H1 (cell line): ENCODE measurements around the gene MYOT. TPM values are rescaled to one million over a fixed set of nuclear protein-coding genes. Genes with fewer than 3 reads are reported as not detected.

ENCODE experiments used
- CHD7 ChIP-seq: fragments of 300-600 bp; sonication (generic); IDR thresholded peaks from 2 replicates; pipeline ENCODE4 v1.7.1; 2012; ENCODE audit warnings: low read length, moderate library complexity, mild to moderate bottlenecking, inconsistent platforms; ENCODE audit not compliant: insufficient replicate concordance
- EP300 ChIP-seq, 2 experiments: IDR thresholded peaks; 1 replicate in 1 of 2; 2 replicates in 1 of 2; pipeline ENCODE4 v1.6.1; 2011 to 2012; ENCODE audit warnings: low read depth in 2 of 2, low read length in 2 of 2, mild to moderate bottlenecking in 2 of 2, borderline replicate concordance in 1 of 2, inconsistent platforms in 1 of 2, moderate library complexity in 1 of 2
- EZH2 ChIP-seq: fragments of 200-600 bp; sonication (generic); IDR thresholded peaks from 2 replicates; pipeline ENCODE4 v1.7.1; 2012; ENCODE audit warnings: low read depth, mild to moderate bottlenecking, moderate library complexity, low read length, inconsistent platforms; ENCODE audit not compliant: severe bottlenecking
- KDM1A ChIP-seq: fragments of 200-600, 300-600 bp; sonication (generic); IDR thresholded peaks from 2 replicates; pipeline ENCODE4 v1.7.1; 2016; ENCODE audit warnings: mild to moderate bottlenecking, low read length, borderline replicate concordance
- NRF1 ChIP-seq: IDR thresholded peaks from 2 replicates; pipeline ENCODE4 v1.6.1; 2011; ENCODE audit warnings: mild to moderate bottlenecking, low read depth, low read length, improper control_type of control experiment
- POLR2A ChIP-seq, 2 experiments: IDR thresholded peaks; 1 replicate in 1 of 2; 2 replicates in 1 of 2; pipeline ENCODE4 v1.6.1; 2011; ENCODE audit warnings: low read depth in 2 of 2, low read length in 2 of 2, mild to moderate bottlenecking in 2 of 2; ENCODE audit errors: control extremely low read depth in 1 of 2
- SP1 ChIP-seq: IDR thresholded peaks from 2 replicates; pipeline ENCODE4 v1.6.1; 2011; ENCODE audit warnings: low read depth, low read length
- SP2 ChIP-seq: IDR thresholded peaks from 2 replicates; pipeline ENCODE4 v1.6.1; 2012; ENCODE audit warnings: mild to moderate bottlenecking, low read length, inconsistent platforms
- TCF12 ChIP-seq: IDR thresholded peaks from 2 replicates; pipeline ENCODE4 v1.6.1; 2011; ENCODE audit warnings: low read depth, mild to moderate bottlenecking, low read length
- polyA plus RNA-seq, 7 experiments: library from polyadenylated mRNA; depleted of rRNA in 3 of 7; stranded (reverse) in 5 of 7; unstranded in 2 of 7; fragments of >200 nt in 5 of 7; fragments of 200-250 nt in 2 of 7; gene quantifications; 1 replicate in 5 of 7; 2 replicates in 1 of 7; 4 replicates in 1 of 7; pipeline versions ENCODE4 v1.2.1 to v1.2.3, GENCODE V29; 2011 to 2013; ENCODE audit warnings: missing spikeins in 2 of 7, mixed read lengths in 2 of 7
- total RNA-seq: library from RNA; stranded (reverse); fragmentation: NEBNext Ultra II Directional; extraction: Animal tissue kit (Norgen Biotek cat#: 25700); gene quantifications from 2 replicates; pipeline ENCODE4 v1.2.1, GENCODE V29; 2021
- TF ChIP-seq, protein P1 (sequence below), 3 experiments: IDR thresholded peaks; 1 replicate in 2 of 3; 2 replicates in 1 of 3; pipeline versions ENCODE4 v1.5.1 to v1.6.1; 2011; ENCODE audit warnings: low read length in 3 of 3, mild to moderate bottlenecking in 3 of 3, inconsistent platforms in 2 of 3, low read depth in 1 of 3, moderate library complexity in 1 of 3; ENCODE audit not compliant: insufficient read depth in 1 of 3; ENCODE audit errors: control extremely low read depth in 1 of 3

MYOT gene
- total and polyA plus RNA-seq, 2 of the 8 experiments (the other 6 are each of a cell fraction or from before 2014, with no cell fraction given): not detected

DNA sequence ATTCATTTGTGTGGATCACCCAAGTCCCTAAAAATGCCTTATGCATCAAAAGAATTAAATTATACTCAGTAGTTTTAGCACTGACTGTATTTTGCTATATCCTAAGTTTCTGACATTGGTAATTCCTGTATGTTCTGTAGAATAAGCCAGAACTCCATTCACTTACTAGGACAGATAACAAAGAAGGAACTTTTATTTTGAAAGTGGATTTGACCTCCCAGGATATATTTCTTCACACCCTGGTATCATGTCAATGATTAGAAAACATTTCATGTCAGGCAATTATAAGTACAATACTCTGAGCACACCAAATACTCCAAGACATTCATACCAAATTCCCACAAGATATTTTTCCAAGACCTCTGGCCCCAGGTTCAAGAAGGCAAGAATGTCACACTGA lies 28.7 kb upstream of the MYOT start (continued):
- TF ChIP-seq CHD7 (no peak), KDM1A (no peak), EZH2 (no peak), SP2 (no peak), POLR2A (IDR thresholded peaks at IDR 0.05; ENCODE audit: control extremely low read depth in 1 of 2, low read depth in 2 of 2, low read length in 2 of 2) (no peak), SP1 (no peak), EP300 (IDR thresholded peaks at IDR 0.05; ENCODE audit: borderline replicate concordance in 1 of 2, low read depth in 2 of 2, low read length in 2 of 2) (no peak), NRF1 (no peak), TCF12 (no peak)
- TF ChIP-seq, protein P1, sequence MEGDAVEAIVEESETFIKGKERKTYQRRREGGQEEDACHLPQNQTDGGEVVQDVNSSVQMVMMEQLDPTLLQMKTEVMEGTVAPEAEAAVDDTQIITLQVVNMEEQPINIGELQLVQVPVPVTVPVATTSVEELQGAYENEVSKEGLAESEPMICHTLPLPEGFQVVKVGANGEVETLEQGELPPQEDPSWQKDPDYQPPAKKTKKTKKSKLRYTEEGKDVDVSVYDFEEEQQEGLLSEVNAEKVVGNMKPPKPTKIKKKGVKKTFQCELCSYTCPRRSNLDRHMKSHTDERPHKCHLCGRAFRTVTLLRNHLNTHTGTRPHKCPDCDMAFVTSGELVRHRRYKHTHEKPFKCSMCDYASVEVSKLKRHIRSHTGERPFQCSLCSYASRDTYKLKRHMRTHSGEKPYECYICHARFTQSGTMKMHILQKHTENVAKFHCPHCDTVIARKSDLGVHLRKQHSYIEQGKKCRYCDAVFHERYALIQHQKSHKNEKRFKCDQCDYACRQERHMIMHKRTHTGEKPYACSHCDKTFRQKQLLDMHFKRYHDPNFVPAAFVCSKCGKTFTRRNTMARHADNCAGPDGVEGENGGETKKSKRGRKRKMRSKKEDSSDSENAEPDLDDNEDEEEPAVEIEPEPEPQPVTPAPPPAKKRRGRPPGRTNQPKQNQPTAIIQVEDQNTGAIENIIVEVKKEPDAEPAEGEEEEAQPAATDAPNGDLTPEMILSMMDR (IDR thresholded peaks at IDR 0.05; ENCODE audit: control extremely low read depth in 1 of 3, insufficient read depth in 1 of 3, low read depth in 1 of 3, low read length in 3 of 3): no peak
